HG03060 (cell line): ENCODE results near the gene HSD17B2.
"Not testable (repeated sequence)": the region's sequence is repeated elsewhere in the genome, so short reads cannot be mapped to it uniquely, and the experiment has no call there.

Experiments used
- ATAC-seq: cut with Tn5 transposase; IDR thresholded peaks from one replicate; pipeline ENCODE4 v1.9.1; 2021; ENCODE audit warnings: low read depth, moderate number of reproducible peaks; ENCODE audit not compliant: unreplicated experiment

HSD17B2 gene

GRCh38 chr16:82074019-82074558 lies 39.0 kb downstream of the HSD17B2 start:
- no peak for ATAC-seq

GRCh38 chr16:82078125-82078524 lies 43.1 kb downstream of the HSD17B2 start:
- no peak for ATAC-seq

GRCh38 chr16:82079892-82080291 lies 44.8 kb downstream of the HSD17B2 start:
- ATAC-seq: no peak

- no peak for ATAC-seq
These were observed 46.2 kb downstream of the HSD17B2 start for GRCh38 chr16:82081264-82081663.

GRCh38 chr16:82082097-82082496 lies 47.0 kb downstream of the HSD17B2 start:
- no peak for ATAC-seq

GRCh38 chr16:82082543-82083244 lies 47.6 kb downstream of the HSD17B2 start:
- no peak for ATAC-seq

GRCh38 chr16:82083710-82084353 lies 48.8 kb downstream of the HSD17B2 start:
- no peak for ATAC-seq

- no peak for ATAC-seq
These were observed 50.1 kb downstream of the HSD17B2 start for GRCh38 chr16:82085011-82085779.

- ATAC-seq: no peak
These were observed 53.4 kb downstream of the HSD17B2 start for GRCh38 chr16:82088483-82088882.

- ATAC-seq: no peak
These were observed 56.2 kb downstream of the HSD17B2 start for GRCh38 chr16:82091241-82091640.

GRCh38 chr16:82092711-82093110 lies 57.7 kb downstream of the HSD17B2 start:
- ATAC-seq: no peak

- no peak for ATAC-seq
These were observed 58.7 kb downstream of the HSD17B2 start for GRCh38 chr16:82093666-82094300.

GRCh38 chr16:82094942-82095540 lies 60.0 kb downstream of the HSD17B2 start:
- no peak for ATAC-seq

- no peak for ATAC-seq
These were observed 61.6 kb downstream of the HSD17B2 start for GRCh38 chr16:82096641-82097040.

- ATAC-seq: no peak
These were observed 70.1 kb downstream of the HSD17B2 start for GRCh38 chr16:82105107-82105506.

- ATAC-seq: no peak
These were observed 73.0 kb downstream of the HSD17B2 start for GRCh38 chr16:82108100-82108499.

GRCh38 chr16:82108774-82109173 lies 73.7 kb downstream of the HSD17B2 start:
- no peak for ATAC-seq

GRCh38 chr16:82109266-82109665 lies 74.2 kb downstream of the HSD17B2 start:
- not testable (repeated sequence) for ATAC-seq

- no peak for ATAC-seq
These were observed 76.9 kb downstream of the HSD17B2 start for GRCh38 chr16:82111944-82112343.

- ATAC-seq: no peak
These were observed 78.7 kb downstream of the HSD17B2 start for GRCh38 chr16:82113741-82114140.
